Fibroblast of skin of left quadriceps (primary cell): ENCODE data around the gene MUC6.
"Not testable (repeated sequence)": the region's sequence is repeated elsewhere in the genome, so short reads cannot be mapped to it uniquely, and the experiment has no call there.

ENCODE experiments used
- DNase-seq, 2 experiments: peaks; one replicate each; pipeline ENCODE4 v3.0.0-alpha.2; 2013; ENCODE audit warnings: low read depth in 2 of 2

Gene MUC6

DNA sequence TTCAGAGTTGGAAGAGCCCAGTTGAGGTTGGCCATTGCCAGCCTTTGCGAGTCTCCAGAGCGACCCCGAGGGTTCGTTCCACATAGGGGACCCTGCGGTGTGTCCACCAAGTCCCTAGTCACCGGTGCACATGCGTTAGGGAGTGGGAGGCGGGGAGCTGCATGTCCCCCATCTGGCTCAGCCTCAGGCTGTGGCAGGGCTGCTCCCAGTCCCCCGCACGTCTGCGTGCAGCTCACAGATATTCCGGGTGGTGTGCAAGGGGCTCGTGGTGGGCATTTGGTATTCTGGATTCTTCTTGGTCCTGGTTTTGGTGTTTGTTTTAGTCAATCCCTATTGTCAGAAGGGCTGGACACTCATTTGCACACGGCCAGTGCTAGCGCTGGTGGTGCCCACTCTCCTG lies 48.8 kb downstream of the MUC6 start:
- no peak for DNase-seq

DNA sequence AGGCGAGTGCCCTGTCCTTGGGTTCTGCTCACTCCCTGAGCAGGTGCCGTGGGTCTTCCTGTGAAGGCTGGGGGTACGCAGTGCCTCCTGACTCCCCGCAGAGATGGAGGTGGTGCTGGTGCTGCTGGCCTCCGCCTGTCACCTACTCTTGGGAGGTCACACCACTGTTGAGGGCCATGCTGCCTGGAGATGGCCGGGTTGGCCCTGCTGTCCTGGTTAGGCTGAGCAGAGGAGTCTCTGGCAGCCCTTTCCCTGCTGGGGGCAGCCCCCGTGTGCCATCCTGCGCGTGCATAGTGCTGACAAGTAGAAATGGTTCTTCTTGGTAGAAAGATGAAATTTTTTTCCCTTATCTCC lies 49.6 kb downstream of the MUC6 start:
- DNase-seq, result no peak

DNA sequence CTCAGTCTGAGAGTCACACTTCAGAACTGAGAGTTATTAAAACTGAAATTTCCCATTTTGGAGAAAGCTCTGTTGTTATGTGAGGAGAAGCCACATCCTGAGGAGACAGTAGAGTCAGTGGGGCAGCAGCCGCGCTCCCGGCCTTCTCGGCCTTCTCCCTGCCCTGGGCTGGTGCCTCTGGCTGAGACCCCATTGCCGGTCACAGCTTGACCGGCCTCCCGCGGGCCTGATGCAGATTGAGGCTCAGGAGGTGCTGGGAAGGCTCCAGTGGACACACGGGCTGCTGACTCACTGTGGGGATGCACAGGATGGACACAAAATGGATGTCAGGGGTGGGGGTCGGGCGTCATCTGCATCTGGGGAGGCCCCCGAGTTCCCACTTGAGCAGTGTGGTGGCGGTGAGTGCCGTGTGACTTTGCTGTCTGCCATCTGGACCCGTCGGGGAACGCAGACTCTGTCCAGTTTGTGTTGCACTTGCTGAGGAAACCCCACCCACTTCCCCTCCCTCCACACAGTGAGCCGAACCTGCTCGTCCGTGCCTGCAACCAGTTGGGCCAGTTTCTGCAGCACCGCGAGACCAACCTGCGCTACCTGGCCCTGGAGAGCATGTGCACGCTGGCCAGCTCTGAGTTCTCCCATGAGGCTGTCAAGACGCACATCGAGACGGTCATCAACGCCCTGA lies 50.1 kb downstream of the MUC6 start:
- no peak for DNase-seq

DNA sequence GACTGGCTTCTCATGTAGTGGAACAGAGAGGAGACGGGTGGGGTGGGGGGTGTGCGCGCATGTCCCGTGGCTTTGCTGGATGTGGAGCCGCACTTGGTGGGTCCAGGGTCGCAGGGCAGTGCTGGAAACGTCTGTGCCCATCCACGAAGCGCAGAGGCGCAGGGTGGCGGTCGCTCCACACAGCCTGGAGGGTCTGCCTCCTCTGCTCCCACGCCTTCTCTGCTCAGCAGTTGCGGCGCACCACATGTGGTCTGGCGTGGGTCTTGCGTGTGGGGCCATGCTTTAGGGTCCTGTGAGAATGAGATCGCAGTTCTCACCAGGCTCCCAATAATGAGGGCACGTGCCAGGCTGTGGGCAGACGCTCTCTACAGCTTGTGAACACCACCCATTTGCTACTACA lies 50.7 kb downstream of the MUC6 start:
- DNase-seq, result no peak

DNA sequence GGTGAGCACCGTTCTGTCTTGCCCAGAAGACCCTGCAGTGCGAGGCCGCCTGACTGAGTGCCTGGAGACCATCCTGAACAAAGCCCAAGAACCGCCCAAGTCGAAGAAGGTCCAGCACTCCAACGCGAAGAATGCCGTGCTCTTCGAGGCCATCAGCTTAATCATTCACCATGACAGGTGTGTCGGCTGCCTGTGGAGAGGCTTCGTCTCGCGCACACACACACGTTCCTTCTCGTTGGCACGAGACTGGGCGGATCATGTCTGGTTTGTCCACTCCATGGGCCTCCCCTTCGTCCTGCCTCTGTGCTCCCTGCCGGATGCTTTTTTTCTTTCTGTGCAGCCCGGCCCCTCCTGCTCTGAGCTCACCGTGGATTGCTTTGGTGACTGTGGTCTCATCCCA lies 51.1 kb downstream of the MUC6 start:
- DNase-seq, result no peak

DNA sequence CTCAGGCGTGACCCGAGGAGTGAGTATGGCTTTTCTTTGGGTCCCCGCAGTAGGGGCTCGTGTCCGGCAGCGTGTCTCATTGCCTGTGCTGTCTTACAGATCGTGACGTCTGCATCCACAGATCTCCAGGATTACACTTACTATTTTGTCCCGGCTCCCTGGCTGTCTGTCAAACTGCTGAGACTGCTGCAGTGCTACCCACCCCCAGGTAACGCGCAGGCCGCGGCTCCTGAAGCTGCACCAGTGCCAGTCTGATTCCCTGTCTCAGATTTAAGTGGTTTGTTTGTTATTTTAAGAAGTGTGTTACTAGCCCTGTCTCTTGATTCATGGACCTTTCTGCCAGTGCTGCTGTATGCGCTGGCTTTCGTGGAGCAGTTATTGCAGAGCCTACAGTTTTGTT lies 52.0 kb downstream of the MUC6 start:
- no peak for DNase-seq

DNA sequence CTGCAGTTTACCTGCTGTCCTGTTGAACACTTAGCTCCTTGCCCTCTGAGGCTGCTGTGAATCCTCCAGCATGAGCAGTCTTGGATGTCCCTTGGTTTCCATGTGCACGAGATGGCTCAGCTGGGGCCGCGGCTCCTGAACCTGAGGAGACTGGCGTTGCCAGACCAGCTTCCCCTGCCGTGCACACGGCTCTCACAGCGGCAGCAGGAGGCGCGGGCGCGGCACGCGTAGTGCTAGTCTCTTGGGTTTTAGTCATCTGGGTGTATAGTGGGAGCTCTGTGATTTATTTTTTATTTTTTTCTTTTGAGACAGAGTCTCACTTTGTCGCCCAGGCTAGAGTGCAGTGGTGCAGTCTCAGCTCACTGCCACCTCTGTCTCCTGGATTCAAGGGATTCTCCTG lies 54.8 kb downstream of the MUC6 start:
- no peak for DNase-seq

DNA sequence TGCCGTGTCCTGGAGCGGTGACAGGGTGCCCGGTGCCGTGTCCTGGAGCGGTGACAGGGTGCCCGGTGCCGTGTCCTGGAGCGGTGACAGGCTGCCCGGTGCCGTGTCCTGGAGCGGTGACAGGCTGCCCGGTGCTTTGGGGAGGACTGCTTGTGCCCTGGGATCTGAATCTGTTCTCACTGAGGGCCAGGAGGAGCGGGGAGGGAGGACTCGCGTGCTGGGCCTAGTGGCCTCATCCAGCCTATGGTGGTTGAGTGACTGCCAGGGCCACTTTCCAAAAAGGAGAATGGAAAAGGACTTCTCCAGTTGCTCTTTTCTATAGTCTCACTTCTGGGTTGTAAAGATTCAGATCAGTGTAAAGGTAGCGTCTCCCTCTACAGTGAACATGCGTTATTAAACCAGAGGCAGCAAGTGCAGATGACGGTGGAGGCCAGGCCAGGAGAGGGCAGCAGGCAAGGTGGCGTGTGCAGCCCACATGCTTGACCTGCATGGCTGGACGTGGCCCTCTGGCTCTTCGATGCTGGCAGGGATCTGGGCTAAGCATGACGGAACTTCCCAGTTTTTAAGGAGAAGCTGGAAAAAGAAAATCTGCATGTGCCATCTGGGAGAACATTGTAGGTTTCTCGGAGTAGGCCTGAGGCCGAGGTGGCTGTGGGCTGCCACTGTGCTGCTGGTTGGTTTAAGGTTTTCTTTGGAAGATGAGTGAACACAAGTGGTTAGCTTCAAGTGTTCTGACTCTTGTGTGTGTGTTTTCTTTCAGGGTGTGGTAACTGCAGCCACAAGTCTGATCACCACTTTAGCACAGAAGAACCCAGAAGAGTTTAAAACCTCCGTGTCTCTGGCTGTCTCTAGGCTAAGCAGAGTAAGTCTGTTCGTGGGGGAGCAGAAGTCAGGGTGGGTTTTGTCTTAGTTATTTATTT lies 55.8 kb downstream of the MUC6 start:
- no peak for DNase-seq

DNA sequence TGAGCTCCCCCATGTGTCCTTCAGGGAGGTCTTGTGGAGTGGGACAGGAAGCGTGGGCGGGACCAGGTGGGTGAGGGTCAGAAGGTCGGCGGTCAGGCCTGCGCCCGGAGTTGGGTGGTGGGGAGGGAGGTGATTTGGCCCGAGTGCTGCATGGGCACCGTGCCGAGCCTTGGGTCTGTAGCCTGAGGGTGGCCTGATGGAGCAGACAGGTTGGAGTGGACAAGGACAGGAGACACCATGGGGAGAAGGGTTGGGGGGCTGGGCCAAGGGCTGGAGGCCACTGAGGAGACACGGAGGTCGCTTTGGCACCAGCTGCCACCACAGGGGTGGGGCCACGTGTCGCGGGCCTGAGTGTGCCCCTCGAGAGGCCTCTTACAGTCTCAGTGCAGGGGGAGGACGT lies 57.7 kb downstream of the MUC6 start:
- no peak for DNase-seq

DNA sequence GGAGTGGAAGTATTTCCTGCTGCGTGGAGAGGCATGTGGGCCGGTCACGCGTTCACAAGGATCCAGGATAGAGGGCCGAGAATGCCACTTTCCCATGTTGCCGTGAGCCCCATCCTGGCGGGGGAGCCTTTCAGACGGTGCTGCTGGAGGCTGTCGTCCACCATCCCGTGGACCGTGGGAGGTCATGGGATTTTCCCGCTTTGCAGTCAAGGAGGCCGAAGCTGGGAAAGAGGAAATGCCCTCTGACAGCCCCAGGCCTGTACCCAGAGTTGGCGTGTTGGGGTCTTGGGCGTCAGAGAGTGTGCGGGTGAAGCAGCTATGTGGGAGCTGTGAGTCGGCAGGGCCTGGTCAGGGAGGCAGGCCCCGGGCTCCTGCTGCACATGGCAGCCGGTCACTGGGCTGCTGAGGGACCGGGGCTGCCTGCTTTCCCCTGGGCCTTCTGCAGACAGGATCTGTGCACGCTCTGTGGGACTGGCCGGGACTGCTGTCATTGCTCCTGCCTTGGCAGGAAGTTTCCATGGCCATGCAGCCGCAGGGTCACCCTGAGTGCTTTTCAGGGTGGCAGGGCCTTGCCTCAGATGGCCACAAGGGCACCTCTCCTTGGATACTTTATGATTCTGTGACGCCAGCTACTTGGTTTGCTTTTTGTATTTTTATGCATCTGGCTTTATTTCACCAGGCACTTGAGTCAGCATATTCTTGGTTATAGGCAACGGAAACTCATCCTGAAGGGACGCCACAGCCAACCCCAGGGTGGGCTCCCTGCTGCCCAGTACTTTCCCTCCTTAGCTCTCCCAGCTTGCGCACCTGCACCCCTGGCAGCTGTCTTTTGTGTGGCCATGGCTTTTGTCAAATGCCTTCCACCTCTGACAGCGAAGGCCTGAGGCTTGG lies 58.4 kb downstream of the MUC6 start:
- no peak for DNase-seq

DNA sequence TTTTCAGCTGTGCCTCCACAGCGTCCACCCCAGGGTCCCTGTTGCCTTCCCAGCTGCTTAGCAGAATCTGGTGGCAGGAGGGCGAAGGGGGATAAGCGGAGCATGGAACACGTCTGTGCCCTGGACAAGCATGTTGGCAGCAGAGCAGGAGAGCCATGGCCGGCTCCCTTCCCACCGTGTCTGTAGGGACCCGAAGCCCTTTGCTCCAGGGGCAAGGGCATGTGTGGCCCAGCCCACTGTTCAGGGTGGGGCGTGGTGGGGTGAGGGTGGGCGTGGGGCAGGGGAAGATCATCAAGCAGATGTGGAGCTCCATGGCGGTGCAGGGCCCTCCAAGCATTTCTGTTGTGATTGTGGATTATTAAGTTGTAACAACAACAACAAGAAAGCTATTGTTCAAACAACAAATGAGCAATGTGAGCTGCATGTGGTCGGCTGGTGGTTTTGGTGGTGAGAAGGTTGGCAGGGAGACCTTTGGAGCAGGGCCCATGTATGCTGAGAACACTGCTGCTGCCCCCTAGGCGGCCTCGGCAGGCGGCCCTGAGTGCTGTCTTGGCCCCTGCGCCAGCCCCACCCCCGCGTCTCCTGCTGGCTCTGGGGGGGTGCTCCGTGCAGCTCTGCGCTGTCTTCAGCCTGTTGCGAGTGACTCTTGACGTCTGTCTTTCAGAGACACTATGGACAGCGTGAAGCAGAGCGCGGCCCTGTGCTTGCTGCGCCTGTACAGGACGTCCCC lies 59.9 kb downstream of the MUC6 start:
- no peak for DNase-seq

DNA sequence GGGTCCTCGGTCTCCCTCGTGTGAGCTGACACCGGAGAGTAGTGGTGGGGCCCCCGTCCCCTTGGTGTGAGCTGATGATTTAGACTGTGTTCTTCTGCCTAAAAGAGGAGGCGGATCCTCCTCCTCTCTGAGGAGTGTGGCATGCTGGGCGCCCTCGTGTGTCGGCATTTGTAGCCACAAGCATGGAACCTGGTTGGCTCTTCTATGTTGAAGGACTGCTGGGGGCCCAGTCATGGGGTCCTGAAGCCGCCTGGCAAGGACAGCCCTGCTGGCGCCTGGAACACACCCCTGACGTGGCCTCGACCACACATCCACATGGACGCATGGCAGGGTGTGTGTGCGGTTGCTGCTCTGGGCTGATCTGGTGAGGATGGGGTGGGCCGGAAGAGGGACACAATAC lies 60.7 kb downstream of the MUC6 start:
- DNase-seq, result peak; percentile 4 to 7

DNA sequence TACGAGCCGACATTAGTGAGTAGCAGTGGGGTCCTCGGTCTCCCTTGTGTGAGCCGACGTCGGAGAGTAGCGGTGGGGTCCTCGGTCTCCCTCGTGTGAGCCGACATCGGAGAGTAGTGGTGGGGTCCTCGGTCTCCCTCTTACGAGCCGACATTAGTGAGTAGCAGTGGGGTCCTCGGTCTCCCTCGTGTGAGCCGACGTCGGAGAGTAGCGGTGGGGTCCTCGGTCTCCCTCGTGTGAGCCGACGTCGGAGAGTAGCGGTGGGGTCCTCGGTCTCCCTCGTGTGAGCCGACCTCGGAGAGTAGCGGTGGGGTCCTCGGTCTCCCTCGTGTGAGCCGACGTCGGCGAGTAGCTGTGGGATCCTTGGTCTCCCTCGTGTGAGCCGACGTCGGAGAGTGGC lies 61.1 kb downstream of the MUC6 start:
- not testable (repeated sequence) for DNase-seq

DNA sequence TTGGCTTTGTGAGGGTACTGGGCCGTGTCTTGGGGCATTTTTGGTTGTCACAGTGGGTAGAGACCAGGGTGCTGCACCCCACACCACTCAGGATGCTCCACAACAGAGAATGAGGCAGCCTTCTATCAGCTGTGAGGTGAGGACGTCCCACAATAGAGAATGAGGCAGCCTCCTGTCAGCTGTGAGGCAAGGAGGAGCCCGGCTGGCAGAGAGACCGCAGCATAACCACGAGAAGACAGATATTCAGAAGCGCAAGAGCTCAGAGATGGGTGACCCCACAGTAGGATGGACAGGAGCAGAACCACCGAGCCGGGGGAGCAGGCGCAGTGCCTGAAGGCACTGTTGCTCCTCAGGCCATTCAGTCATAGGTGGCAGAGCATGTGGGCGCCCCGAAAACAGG lies 63.3 kb downstream of the MUC6 start:
- DNase-seq, result no peak

DNA sequence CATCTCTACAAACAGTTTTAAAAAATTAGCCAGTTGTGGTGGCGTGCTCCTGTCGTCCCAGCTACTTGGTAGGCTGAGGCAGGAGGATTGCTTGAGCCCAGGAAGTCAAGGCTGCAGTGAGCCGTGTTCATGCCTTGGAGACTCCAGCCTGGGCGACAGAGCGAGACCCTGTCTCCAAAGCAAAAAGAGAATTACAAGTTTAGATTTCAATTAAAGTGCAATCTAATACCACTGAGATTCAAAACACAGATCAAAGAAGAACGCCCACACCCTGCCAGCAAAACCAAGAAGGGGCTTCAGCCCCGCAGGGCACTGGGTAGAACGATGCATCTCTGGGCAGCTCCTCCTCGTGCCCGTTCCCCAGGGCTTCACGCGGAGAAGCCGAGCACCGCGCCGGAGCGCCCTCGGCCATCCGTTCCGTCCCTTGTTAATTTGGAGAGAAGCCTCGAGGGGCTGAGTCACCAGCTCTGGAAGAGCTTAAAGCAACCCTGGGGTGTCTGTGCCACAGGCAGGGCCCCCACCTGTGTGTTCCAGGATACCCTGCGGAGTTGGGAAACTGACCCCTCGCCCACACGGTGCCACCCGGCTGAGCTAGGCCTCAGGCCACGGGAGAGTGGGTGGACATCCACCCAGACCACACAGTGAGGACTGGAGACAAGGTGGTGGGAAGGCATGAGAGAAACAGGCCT lies 63.9 kb downstream of the MUC6 start:
- DNase-seq, result no peak

DNA sequence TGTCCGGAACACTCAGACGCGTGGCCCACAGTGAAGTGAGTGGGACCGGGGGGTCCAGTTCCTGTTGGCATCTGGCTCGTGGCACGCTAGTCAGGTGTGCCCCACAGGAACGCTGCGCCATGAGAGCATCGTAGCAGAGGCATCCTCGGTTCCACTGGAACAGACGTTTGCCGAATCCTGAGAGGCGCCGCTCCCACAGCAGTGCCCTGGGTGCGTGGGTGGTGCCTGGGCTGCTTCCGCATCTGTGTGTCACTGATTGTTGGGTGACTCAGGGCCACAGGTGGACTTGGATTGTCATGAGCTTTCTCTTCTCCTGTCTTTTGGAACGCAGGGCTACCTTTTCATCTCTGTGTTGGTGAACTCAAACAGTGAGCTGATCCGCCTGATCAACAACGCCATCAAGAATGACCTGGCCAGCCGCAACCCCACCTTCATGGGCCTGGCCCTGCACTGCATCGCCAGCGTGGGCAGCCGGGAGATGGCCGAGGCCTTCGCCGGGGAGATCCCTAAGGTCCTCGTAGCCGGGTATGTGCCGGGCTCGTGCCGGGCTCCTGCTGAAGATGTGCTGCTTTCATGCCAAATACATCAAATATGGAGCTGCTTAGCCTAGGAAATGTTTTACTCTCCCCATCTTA lies 64.7 kb downstream of the MUC6 start:
- DNase-seq, result no peak

DNA sequence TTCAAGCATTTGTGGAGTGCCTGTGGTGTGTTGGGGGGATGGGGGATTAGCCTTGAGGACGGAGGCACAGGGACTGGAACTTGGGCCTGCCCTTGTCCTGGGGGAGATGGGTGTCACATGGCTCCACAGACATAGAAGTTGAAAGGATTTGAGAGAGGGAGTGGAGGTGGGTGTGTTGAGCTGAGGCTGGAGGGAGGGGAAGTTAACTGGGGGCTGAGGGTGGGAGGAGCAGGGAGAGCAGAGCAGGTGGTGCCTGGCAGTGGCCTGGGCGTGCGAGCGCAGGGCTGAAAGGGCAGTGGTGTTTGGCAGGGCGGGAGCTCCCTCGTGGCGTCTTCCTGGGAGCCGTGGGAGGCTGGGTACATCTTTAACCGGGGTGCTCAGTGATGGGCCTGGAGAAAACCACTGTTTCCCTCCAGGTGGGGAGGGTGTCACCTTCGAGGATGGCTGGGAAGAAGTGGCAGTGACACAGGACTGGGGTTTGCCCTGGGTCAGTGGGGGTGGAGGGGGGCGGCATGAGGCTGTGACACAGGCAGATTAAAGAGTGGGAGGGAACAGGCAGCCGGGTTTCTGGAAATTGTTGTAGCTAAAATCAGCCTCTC lies 65.3 kb downstream of the MUC6 start:
- DNase-seq, result no peak

DNA sequence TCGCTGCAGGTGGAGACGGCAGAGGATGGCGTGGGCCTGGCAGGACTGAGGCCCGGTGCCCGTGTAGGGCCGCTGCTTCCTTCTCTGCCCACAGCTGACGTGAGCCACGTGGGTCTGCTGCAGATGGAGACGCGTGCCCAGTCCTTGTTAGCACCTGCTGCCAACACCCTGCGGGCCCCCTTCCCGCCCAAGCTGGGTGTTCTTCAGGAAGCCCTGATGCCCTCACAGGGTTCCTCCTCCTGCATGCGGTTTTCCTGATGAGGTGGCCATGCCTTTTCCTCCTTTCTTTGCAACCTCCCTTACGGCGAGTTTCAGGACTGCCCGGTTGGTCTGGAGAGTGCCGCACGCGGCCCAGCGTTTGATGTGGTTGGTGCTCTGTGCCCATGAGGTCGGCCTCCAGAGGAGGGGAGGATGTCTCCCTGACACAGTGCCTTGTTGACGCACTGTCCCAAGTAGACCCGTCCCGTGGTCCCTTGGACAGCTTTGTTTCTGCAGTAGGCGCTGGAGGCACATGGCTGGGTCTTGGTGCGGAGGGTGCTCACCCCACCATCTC lies 66.1 kb downstream of the MUC6 start:
- DNase-seq, result no peak

DNA sequence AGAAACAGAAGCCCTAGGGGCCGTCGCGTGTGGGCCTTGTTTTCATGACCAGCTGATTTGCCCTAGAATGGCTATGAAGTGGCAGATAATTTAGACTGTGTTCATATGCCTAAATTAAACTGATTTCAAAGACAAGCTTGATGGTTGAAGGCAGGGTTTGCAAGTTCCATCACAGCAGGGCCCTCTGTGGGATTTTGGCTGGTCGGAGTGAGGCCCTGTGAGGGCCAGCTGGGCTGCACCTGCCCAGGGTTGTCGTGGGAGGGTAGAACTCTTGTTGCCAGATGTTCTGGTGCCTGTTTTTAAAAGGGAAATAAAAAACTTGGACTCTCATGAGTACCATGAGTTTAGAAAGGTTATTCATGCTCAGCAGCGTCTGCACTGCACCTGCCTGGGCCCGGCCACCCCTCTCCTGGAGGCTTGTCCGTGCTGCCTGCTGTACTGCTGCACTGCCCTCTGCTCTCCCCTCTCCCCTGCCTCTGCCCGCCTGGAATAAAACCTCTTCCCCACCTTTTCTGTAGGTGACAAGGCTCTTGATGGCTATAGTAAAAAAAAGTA lies 66.8 kb downstream of the MUC6 start:
- DNase-seq, result no peak

DNA sequence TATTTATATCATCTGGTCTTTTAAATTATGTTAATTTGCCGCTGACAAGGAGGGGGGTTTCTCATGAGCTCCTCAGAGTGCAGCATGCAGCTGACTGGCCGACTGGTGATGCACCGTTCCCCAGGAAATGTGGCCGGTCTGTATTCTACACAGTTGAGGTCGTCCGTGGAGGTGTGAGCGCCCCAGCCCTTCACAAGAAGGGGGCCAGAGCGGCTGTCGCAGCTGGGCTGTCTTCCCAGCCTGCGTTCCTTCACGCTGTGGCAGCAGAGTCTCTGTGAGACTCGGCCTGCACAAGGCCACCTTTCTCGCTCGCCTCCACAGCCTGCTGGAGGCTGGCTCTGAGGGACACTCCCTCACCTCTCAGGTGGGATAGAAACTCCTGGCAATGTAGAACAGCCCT lies 67.7 kb downstream of the MUC6 start:
- DNase-seq, result no peak
